CD4-positive, alpha-beta T cell treated with Interleukin-10 for 1 hour (primary cell): ENCODE data around the gene SLC4A5.
"Not testable (repeated sequence)": the region's sequence is repeated elsewhere in the genome, so short reads cannot be mapped to it uniquely, and the experiment has no call there.

Source experiments
- DNase-seq: peaks from one replicate; pipeline ENCODE4 v3.0.0-alpha.2; 2020

The SLC4A5 gene

DNA sequence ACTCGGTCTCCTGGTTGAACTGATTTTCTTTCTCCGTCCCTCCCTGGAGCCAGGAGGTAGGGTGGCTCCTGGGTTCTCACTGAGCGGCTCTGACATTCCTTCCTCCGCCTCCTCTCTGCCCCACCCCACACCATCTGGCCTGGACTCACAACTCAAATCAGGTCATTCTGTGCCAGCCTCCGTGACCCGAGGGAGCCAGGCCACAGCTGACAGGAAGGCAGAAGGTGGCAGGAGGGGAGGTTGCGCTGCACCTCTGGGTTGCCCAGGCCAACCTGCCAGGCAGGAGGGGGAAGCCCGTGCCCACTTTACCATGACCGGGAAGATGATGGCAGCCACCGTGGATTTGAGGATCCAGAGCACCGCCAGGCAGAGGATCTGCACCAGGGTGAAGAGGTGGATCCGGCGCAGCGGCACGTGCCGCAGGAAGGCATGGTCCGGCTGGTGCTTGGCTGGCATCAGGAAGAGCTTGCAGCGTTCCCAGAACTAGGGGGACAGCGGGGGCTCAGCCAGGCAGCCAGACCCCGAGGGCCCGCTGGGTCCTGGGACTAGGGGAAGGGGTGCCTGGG lies 116.5 kb downstream of the SLC4A5 start:
- DNase-seq, result no peak

DNA sequence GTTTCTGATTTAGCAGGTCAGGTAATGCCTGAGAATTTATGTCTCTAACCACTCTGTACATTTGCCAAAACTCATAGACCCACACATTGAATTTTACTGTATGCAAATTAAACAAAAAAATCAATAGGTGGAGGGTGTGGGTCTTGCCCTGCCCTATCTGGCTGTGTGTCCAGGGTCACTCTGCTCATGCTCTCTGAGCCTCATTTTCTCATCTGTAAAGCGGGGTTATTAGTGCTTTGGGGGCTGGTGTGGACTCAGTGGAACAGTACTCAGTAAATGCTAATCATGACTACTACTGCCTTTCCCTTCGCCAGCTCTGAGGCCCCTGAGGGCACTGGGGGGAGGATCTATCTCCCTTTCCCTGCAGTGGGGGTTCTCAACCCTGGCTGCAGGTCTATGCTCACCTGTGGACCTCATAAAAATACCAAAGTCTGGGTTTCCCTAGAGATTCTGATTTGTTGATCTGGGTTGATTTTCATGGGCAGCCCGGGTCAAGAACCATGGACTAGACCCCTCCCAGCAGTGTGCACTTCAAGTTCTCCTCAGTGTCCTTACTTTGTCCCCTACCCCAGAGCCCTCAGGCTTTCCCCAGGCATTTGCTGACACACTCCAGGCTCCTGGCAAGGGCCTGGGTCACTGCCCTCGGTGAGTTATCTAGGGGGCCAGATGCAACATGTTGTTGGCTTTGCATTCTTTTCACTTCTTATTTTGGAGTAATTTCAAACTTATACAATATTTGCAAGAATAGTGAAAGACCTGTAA lies 117.3 kb downstream of the SLC4A5 start:
- no peak for DNase-seq

DNA sequence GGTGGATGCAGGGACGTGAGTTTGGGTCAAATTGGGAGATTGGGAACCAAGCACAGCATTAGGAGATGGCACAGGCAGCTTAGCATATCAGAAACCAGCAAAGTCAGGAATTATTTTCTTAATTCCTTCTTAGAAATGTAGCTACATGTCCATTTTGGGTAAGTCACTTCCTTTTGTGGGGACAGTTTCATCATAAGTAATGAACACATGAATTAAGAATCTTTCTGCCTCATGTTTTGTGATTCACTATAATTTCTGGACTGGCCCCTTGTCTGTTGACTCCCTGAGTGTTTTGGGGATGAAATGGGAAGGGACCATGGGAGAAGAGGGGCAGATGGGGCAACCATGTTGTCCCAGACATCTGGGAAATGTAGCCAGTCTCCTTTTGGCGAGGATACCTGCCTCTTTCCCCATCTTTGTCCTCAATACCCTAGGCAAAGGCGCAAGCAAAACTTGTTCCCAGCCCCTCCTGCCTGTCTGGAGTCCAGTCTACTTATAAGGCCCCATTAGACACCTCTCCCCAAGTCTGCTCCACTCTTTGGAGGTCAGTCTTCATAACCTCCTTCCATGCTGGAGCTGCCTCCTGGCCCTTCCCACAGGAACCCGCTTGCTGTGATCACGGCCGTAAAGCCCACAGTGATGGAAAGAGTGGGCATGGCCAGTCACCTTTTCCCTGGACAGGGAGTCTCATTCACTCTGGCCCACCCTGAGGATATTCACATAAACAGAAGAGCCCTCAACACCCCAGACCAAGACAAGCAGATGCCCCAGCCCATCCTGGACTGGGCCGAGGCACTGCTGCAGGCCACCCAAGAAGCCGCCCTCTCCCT lies 119.1 kb downstream of the SLC4A5 start:
- no peak for DNase-seq

DNA sequence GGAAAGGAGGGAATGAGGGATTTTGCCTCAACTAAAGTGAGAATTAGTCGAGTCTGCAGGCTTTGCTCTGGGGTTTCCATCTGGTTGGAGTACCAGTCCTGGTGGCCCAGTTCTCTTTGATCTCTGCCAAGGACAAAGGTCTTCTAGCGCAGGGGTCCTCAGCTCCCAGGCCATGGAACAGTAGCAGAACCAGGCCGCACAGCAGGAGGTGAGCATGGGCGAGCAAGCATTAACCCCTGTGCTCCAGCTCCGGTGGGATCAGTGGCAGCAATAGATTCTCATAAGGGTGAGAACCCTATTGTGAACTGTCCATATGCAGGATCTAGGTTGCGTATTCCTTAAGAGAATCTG lies 120.9 kb downstream of the SLC4A5 start:
- DNase-seq, result no peak

DNA sequence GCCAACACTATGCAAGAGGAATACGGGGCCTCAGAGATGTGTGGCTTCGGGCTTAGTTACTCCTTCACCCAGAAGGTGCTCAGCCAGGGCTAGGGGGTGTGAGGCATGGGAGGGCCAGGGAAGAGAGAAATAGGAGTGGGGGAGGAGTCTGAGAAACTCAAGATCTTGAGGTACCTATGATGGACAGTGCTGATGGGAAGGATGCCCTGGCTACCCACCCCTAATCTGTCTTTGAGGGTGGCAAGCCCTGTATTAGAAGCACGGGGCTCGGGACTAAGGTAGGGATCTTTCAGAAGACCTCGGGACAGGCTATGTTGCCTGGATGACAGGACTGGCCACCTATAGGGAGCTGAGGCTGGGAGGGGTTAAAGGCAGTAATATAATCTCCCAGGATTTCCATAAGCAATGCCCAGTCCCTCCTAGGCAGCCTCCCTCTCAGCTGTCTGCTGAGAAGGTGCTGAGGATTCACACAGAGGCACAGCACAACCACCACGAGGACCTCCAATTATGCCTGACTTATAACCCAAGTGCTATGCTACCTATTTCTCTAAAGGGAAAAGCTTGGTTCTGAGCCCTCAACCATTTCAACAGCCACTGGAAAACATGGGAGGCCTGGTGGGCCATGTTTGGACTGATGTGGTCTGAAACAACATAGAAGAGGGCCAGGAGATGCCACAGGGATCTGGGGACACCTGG lies 121.5 kb downstream of the SLC4A5 start:
- no peak for DNase-seq

DNA sequence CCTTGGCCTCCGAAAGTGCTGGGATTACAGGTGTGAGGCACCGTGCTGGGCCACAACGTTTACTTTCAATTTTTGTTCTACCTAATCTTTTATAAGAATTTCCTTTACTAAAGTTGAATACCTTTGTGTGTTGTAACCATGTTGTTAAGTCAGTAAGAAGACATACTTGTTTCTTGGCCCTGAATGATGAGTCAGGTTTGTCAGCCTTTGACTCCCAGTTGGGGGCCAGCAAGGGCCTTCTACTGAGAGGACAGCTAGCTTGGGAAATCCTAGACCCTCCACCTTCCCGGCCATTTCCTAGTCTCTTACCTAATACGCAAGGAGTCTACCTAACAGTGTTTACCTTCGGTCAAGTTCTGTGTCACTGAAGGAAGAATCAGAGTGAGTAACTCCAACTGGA lies 122.1 kb downstream of the SLC4A5 start:
- no peak for DNase-seq

DNA sequence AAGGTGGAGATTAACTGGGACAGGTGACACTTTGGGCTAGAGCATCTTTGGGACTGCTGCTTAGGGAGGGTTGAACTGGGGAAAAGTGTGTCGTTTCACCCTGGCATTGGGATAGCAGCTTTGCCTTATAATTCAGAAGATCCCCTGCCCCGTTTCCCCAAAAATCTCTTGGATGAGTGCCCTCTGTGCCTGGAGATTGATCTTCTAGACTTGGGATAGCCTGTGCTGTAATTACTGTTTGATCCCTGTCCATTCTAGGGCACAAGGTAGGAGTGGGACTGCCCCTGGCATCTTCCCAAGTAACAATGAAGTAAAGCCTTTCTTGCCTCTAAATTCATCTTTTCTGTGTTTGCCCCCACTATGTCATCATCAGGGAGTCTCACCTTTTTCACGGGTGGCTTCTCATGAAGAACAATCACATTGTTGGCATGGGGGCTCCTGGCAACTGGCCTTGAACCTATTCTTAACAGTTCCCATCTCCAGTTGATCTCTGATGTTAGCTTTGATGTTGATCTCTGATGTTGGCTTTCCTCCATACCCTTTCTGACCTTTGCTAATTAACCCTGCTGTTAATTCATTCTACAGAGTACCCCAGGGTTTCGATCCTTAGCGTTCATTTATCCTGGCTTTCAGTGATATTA lies 123.2 kb downstream of the SLC4A5 start:
- no peak for DNase-seq

DNA sequence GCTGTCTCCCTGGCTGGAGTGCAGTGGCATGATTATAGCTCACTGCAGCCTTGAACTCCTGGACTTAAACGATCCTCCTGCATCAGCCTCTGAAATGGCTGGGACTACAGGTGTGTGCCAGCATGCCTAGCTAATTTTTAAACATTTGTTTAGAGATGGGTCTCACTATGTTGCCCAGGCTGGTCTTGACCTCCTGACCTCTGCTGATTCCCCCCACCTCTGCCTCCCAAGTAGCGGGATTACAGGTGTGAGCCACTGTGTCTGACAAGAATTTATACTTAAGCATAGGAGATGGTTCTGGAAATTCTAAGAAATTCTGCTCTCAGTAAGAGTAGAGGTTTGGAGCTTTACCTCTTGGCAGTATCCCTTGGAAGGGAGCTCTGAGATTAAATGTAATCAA lies 126.6 kb downstream of the SLC4A5 start:
- DNase-seq, result no peak

DNA sequence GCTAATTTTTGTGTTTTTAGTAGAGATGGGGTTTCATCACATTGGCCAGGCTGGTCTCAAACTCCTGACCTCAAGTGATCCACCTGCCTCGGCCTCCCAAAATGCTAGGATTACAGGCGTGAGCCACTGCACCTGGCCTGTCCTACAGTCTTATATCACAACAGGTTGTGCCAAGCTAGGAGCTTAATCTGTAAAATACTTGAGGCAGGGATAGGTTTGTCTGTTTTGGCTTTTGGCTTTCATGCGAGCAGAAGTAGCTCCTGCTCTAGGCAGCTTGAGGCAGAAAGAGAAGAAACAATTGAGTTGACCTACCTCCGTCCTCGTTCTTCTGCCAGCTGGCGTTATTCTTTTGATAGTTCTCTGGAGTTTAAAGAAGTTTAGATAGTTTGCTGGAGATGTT lies 127.4 kb downstream of the SLC4A5 start:
- not testable (repeated sequence) for DNase-seq

DNA sequence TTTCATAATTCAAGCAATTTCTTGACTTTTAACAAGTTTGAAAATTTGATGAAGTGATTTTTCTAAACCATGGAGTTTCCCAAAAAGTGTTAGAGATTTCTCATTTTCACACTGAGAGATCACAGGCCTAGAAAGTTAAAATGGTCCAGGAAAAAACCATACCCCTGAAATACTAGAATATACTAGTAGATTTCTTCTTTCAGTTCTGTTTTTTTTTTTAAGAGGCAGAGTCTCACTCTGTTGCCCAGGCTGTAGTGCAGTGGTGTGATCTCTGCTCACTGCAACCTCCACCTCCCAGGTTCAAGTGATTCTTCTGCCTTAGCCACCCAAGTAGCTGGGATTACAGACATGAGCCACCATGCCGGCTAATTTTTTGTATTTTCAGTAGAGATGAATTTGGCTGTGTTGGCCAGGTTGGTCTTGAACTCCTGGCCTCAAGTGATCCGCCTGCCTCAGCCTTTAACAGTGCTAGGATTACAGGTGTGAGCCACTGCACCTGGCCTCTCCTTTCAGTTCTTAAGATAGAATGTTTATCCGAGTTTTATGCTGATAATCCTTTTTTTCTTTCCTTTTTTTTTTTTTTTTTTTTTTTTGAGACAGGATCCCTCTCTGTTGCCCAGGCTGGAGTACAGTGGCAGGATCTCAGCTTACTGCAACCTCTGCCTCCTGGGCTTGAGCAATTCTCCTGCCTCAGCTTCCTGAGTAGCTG lies 130.4 kb downstream of the SLC4A5 start:
- no peak for DNase-seq

DNA sequence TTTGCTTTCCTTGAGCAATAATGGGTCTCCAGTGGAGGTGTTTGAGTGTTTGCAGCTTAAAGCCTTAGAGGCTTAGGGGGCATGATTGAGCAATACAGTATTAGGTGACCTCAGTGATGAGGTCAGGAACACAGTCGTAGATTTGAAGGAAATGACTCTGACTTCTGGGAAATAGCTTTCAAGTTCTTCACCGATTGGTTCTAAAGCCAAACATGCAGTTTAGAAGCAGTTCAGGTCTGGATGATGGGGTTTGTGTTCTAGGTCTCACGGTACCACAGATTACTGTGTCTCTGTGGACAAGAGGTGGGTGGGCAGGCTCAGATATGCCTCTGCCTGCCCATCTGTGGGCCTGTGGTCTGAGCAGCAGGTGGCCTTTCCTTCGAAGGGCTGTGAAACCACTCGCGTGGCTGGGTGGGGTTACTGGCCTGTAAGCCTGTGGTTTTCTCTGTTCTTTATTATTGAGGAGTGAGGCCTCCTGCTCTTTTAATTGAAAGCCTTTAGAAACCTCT lies 137.0 kb downstream of the SLC4A5 start:
- peak; percentile 77 for DNase-seq

DNA sequence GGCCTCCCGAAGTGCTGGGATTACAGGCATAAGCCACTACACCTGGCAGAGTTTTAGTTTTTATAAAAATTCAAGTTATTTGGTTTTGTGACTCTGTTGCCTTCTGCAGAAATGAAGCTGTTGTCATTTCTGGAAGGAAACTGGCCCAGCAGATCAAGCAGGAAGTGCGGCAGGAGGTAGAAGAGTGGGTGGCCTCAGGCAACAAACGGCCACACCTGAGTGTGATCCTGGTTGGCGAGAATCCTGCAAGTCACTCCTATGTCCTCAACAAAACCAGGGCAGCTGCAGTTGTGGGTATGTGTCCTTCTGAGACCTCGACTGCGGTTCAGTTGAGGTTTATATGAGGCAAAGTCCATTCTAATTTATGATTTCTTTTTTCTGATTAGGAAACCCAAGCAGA lies 137.6 kb downstream of the SLC4A5 start:
- peak; percentile 42 for DNase-seq

DNA sequence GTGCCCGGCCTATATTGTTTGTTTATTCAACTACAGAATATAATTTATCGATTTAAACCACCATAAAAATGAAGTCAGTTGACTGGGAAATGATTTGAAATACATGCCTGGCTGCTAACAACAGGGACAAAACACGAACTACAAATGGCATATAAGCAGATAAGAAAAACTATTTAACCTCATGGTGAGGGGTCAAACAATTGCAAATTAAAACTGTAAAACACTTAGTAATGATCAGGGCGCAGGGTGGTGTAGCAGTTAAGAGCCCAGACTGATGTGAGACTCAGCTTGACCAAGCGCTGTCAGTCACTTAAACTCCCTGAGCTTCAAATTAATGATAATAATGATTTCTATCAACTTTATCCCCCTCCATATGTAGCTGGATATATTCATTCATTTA lies 138.1 kb downstream of the SLC4A5 start:
- no peak for DNase-seq

DNA sequence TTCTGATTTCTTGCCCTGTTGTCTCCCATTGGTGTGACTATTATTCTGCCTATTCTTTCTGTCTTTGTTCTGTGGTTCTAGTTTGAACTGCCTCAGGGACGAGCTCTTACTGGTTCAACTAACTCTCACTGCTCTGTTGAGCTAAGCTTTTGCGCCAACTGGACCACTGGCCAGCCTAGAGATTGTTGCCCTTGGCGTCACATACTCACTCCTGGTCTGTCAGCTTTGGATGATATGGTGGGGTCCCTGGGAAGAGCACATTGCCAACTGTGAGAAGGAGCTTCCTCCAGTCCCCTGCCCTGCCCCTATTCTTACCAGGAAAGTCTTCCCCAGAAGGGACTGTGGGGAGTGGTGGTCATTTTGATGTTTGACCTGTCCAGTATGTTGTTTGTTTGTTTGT lies 138.8 kb downstream of the SLC4A5 start:
- DNase-seq, result no peak

DNA sequence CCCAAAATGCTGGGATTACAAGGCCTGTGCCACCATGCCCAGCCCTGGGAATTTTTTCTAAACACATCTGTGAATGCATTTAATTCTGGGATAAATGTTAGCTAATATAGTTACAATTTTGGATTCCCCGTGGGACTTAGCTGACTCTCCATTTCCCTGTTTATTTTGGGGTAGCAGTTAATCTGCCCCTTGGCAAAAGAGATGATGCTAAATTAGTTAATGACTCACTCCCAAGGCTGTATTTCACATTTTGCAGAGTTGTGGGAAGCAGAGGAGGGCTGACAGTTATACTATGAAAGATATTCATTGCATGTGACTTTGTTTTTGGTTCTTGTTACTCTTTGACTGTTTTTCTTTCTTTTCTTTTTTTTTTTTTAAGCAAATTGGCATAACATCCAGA lies 141.6 kb downstream of the SLC4A5 start:
- no peak for DNase-seq

DNA sequence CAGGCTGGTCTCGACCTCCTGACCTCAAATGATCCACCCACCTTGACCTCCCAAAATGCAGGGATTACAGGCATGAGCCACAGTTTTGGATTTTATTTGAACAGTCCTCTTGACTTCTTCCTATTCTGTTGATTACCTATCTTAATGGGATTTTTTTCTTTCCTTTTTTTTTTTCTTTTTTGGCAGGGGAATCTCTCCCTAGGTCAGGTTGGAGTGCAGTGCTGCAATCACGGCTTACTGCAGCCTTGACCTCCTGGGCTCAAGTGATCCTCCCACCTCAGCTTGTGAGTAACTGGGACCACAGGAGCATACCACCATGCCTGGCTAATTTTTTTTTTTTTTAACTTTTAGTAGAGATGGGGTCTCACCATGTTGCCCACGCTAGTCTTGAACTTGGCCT lies 142.0 kb downstream of the SLC4A5 start:
- no peak for DNase-seq

DNA sequence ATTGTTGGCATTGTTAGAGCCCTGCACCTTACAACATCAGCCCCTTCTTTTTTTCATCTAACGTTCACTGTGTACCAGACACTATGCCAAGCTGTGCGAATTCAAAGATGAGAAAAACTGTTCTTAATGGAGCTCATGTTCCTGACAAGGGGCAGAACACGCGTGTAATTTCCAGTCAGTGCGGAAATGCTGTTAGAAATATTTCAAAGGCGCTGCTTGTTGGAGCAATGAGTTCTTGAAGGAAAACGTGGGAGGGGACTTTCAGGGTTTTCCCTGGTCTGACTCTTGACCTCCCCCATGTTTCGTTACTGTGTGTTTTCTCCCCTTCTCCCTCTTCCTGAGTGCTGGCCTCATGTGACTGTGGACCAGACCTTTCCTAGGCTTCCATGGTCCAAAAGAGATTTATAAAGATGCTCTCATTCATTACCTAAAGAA lies 143.3 kb downstream of the SLC4A5 start:
- DNase-seq, result peak; percentile 53

DNA sequence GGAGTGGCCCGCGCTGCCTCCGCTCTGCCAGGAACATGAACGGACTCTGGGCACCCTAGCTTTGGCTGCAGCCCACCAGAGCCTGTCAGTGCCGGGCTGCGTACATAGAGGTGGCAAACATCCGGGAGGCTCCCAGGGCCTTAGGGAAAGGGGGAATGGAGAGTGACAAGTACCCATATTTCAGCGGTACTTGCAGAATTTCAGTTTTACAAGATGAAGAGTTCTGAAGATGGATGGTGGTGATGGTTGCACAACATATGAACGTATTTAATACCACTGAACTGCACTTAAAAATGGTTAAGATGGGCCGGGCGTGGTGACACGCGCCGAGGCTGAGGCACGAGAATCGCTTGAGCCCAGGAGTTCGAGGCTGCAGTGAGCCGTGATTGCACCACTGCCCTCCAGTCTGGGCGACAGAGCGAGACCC lies 143.9 kb downstream of the SLC4A5 start:
- DNase-seq, result no peak

DNA sequence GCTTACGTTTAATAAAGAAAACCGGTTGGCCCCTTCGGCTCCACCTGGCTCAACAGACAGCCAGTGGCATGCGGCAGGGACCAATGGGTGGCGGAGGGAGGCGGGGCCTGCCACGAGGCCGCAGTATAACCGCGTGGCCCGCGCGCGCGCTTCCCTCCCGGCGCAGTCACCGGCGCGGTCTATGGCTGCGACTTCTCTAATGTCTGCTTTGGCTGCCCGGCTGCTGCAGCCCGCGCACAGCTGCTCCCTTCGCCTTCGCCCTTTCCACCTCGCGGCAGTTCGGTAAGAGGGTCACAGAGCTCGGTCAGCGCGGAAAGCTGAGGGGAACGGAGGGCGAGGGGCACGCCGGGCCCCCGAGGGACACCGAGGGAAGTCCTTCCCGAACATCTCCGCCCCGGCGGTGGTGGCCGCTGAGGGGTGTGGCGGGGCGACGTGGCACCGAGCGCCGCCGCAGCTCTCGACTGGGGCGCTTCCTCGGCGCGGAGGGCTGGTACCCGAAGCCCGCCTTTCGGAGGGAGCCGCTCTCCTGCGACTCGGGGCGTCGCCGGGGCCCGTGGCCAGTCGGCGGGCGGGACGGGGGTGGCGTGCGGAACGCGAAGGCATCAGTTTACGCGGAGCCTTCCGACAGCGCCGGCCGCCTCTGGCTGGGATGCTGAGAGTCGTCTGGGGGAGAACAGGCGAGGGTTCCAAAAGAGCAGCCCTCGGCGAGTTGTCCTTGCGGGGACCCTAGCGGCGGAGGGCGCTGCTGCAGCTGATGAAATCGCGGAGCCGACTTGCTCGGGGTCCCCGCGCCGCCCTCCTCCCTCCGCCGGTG lies 144.5 kb downstream of the SLC4A5 start, which contains the start of gene MTHFD2:
TSS of gene MTHFD2 (plus strand) at position 155 of the 814 bp plus-strand sequence. CDS start at position 182, 27 bp downstream.
- peak; percentile 93 for DNase-seq

DNA sequence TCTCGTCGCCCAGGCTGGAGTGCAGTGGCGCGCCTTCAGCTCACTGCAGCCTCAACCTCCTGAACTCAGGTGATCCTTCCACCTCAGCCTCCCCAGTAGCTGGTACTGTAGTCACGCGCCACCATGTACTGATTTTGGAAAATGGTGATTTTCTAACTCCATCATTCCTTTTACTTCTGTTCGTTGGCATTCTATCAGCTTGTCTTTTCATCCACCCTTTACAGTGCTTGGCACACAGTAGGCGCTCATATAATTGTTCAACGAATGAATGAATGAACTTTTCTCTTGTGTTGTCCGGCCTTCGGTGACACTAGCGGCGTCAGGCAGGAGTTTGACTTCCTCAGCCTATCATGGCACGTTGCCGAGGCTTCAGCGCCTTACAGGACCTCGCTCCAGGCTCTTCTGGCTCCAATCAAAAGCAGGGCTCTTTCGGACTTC lies 145.2 kb downstream of the SLC4A5 start:
- no peak for DNase-seq

DNA sequence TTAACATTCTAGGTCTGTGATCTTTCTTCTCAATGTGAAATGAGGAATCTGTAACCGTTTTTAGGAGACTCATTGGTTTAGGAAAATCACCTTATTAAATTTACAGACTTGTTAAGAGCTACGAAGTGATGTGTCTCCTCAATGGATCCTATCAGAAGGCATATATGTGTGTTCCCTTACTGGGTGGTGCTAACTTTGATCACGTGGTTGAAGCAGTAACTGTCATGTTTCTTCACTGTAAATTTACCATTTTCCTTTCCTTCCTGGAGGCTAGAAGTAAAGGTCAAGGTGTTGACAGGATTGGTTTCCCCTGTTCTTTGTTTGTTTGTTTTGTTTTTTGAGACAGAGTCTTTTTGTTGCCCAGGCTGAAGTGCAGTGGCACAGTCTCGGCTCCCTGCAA lies 146.2 kb downstream of the SLC4A5 start:
- no peak for DNase-seq
